GM18520 (cell line): Measurements from ENCODE around the gene FAM193A.
"Not testable (repeated sequence)": the region's sequence is repeated elsewhere in the genome, so short reads cannot be mapped to it uniquely, and the experiment has no call there.

Experiments used
- ATAC-seq: cut with Tn5 transposase; IDR thresholded peaks from one replicate; pipeline ENCODE4 v1.9.1; 2021; ENCODE audit not compliant: unreplicated experiment

Gene FAM193A

DNA sequence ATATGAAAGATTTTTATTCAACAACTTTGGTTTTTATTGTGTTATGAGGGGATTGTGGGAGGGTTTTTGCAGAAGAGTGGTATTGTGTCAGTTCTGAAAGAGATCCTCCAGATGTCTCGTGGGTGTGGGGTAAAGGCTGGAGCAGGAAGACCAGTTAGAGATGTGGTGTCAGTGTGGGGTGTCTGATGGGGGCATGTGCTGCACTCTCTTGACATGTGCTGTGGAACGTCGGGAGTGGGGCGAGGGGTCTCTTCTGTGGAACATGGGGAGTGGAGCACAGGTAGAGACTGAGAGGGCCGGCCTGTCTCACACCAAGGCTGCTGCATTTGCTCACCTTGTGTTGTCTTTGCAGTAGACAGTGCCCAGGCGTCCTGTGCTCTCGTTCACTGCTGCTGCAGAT is 37.6 kb downstream of the FAM193A start:
- no peak for ATAC-seq

DNA sequence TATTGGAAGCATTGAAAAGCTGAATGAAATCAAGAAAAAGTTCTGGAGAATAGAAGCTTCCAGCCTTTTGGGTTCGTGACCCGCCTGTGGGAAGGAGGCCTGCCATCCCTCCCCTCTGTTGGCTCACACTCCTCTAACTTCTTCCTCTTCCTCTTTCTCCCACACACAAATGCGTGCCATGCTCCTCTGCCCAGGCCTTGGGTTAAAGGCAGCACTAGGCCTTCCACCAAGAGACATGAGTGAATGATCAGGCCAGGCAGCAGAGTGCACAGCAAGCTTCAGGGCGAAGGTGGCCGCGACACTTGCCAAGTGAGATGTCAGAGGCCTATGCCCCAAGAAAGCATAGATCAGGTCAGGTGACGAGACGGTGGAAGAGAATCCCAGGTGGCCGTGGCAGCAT is 38.4 kb downstream of the FAM193A start:
- ATAC-seq: no peak

DNA sequence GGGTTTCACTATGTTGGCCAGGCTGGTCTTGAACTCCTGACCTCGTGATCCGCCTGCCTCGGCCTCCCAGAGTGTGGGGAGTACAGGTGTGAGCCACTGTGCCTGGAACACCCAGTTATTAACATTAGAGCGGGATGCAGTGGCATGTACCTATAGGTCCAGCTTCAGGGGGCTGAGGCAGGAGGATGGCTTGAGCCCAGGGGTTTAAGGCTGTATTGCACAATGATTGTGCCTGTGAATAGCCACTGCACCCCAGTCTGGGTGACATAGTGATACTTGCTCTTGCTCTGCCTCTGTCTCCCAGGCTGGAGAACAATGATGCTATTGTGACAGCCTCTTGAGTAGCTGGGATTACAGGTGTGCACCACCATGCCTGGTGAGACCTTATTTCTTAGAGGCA is 39.8 kb downstream of the FAM193A start:
- no peak for ATAC-seq

DNA sequence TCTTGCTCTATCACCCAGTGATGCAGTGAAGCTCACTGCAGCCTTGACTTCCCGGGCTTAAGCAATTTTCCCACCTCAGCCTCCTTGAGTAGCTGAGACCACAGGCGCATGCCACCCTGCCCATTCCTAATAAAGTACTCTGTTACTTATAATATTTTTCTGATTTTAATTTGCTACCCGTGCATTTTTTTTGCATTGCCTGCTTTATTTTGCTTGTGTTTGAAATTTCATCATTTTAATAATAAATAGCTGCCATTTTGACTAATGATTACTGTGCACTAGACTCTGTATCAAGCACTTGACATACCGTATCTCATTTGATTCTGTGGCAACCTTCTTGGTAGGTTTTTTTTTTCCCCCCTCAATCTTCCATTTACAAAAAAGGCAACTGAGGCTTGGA is 41.7 kb downstream of the FAM193A start:
- ATAC-seq: no peak

DNA sequence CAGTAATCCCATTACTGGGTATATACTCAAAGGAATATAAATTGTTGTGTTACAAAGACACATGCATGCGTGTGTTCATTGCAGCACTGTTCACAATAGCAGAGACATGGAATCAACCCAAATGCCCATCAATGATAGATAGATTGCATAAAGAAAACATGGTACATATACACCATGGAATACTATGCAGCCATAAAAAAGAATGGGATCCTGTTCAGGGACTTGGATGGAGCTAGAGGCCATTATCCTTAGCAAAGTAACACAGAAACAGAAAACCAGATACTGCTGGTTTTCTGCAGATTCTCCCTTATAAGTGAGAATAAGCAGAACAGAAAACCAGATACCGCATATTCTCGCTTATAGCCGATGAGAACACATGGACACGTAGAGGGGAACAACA is 43.5 kb downstream of the FAM193A start:
- ATAC-seq: no peak

DNA sequence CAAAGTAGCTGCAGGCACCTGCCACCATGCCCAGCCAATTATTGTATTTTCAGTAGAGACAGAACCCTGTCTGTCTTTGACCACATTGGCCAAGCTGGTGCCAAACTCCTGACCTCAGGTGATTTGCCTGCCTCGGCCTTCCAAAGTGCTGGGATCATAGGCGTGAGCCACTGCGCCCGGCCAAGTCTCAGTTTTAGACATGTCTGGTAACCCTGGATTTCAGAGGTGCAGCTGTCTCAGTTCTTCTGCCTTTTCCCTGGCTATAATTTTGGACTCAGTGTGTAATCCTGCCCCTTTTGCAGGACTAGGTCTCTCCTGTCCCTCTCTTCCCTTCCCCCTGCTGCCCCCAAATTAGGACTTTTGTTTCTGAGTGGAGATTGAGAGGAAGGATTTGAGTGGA is 46.6 kb downstream of the FAM193A start:
- no peak for ATAC-seq

DNA sequence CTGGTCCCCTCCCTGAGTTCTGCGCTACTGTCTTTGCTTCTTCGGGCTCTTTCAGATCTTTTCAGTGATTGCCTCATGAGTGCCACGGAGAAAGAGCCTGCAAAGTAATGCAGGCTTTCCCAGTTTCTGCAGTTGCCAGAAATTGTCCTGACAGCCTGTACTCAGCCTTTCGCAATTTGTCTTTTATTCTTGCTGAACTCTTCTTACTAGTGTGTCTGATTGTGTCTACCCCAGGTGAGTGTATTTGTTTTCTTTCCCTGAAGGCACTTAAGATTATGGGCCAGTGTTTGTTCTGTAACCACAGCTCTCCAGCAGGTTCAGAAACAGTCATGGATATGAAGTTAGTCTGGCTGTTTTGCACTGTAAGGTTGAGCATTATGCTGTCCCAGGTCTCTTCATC is 47.1 kb downstream of the FAM193A start:
- ATAC-seq: no peak

DNA sequence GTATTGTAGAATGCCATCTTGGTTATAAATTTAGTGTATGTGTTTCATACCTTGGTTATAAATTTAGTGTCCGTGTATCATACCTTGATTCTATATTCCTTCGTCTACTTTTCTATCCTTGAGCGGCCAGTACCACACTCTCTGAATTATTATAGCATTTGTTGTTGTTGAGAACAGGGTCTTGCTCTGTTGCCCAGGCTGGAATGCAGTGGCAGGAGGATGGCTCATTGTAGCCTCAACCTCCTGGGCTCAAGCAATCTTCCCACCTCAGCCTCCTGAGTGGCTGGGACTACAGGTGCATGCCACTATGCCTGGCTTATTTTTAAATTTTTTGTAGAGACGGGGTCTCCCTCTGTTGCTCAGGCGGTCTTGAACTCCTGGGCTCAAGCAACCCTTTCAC is 50.1 kb downstream of the FAM193A start:
- no peak for ATAC-seq

DNA sequence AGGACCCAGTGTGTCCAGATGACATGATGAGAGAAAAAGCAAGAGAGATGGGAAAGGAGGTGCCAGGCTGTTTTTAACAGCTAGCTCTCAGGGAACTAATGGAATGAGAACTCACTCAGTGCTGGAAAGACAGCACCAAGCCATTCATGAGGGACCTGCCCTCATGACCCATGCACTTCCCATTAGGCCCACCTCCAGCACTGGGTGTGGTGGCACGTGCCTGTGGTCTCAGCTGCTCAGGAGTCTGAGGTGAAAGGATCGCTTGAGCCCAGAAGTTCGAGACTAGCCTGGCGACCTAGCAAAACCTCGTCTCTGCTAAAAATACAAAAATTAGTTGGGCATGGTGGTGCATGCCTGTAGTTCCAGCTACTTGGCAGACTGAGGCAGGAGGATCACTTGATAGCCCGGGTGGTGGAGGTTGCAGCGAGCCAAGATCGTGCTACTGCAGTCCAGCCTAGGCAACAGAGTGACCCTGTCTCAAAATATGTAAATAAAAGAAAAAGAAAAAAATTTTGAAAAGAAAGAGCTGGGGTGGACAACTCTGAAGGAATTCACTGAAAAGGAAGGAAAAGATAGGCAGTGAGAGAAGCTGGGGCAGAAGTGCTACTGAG is 50.9 kb downstream of the FAM193A start:
- no peak for ATAC-seq

DNA sequence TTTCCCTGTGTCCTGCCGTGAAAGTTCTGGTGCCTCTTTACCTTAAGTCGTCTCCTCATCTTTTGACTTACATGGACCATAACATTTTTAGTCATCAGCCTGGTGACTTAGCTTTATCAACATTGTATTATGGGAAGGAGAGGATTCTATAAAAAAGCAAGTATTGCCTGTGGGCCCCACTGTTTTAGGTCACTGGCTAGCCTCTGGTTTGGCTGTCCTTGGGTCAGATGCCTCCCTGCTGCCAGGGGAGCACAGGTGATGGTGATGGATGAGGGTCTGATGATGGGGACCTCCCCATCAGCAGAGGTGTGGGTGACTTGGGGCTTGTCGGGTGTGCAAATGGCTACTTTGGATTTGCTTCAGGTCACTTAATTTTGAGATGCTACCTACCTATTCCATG is 51.8 kb downstream of the FAM193A start:
- ATAC-seq: no peak

DNA sequence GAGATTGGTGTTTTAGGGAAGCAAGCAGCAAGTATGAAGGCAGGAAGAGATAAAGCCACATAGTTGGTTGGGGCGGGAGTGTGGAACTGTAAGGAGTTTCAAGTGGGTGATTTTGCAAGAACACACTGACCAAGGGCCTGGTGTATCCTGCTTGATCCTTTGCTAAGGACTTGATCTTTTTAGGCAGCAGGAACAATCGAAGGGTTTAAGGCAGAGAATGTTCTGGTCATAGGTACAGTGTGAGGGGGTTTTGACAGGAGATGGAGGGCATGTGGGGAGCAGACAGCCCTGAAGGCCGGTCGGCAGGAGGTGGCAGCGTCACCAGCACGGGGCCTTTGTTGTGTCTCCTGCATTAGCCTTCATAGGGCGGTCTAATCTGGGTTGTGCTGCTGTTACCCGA is 54.7 kb downstream of the FAM193A start:
- no peak for ATAC-seq

DNA sequence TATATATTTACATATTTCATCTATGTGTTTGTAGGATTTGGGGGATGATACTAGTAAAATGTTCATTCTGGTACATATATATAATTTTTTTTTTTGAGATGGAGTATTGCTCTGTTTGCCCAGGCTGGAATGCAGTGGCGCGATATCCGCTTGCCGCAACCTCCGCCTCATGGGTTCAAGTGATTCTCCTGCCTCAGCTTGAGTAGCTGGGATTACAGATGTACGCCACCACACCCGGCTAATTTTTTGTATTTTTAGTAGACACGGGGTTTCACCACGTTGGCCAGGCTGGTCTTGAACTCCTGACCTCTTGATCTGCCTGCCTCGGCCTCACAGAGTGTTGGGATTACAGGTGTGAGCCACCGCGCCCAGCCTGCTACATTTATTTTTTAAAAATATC is 55.6 kb downstream of the FAM193A start:
- ATAC-seq: not testable (repeated sequence)

DNA sequence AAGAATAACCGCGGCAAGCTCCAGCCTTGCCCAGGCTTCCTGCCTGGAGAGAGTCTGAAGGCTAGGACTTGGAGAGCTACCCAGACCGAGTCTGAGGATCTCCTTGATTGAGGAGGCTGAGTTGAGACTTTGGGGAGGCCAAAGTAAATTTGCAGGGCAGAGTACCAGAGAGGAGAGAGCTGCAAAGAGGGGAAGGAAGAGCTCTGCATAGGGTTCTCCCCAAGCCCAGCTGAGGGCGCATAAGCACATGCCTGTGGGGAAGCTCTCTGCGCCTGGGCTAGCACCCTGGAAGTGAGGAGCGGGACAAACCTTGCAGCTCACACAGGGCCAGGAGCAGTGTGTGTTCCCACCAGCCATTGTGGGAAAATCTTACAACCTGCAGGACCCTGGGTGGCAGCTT is 56.1 kb downstream of the FAM193A start:
- no peak for ATAC-seq

DNA sequence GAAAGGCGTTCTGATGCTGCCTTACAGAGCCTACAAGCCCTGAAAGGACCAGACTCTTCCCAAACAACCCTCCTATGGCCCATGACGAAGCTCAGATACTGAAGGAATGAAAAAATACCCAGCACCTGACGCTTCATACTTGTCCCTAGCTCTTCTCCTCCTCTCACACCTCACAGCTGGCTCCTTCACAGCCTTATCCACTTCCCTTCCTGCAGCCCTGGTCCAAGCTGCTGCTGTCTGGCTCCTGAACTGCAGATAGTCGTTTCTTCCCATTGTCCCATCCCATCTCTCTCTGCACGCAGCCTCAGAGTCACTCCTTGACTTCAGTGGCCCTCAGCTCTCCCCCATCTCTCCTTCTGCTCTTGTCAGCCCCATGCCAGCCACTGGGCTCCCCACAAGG is 56.6 kb downstream of the FAM193A start:
- ATAC-seq: no peak

DNA sequence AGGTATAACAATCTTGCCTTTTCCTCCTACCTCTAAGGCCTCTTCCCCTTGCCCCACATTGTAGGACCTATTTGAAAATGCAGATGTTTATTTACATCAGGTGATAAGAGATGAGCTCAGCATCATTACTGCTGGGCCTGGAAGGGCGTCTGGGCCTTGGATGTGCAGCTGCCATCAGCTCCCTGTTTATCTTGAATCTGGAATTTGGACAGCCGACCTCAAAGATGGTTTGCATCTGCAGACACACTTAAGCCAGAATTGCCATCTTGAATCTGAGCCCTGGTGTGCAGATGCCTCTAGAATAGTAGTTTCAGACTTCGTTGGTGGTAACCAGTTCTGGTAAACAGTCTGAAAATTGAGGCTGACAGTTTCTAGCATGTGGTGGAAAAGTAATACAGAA is 59.0 kb downstream of the FAM193A start:
- no peak for ATAC-seq

DNA sequence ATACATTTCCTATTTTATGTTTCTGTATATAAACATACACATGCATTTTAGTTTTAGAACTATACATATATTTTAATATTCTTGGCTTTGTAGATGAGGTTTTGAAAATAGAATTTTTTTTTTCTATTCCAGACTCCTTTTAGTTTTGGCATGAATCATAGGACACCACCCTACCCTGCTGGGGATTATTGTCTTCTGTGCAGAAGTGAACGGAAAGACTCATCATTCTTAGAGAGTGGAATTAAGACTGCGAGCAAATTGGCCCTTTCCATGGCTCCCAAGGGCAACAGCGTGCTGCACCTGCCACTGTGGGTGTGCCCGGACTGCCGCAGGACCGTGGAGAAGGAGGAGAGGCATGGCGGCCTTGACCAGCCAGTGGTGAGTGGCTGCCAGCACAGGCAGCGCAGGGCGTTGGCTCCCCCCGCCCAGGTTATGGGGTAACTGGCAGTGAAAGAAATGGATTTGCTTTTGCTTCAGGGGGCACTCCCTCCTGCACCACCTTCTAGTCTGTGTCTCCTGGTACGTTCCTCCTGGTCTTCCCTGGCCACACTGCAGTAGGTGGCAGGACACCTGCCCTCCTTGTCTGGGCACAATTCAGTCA is 59.6 kb downstream of the FAM193A start:
- ATAC-seq: no peak

DNA sequence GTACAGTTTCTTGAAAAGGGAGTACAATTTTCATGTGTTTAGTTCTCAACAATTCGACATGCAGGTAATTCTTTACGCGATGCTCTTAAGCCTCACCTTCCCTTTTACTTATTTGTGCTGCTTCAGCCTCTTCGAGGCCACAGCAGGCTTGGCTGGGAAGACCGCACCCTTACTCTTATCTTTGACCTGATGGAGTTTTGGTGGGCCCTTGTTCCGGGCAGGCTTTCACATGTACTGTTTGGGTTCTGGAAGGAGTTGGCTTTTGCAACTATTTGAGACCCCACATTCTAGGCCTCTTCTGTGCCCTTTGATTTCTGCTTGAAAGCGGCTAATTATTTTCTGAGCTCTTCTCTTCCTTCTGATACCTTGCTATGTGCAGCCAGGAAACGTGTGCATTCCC is 60.2 kb downstream of the FAM193A start:
- ATAC-seq: no peak

DNA sequence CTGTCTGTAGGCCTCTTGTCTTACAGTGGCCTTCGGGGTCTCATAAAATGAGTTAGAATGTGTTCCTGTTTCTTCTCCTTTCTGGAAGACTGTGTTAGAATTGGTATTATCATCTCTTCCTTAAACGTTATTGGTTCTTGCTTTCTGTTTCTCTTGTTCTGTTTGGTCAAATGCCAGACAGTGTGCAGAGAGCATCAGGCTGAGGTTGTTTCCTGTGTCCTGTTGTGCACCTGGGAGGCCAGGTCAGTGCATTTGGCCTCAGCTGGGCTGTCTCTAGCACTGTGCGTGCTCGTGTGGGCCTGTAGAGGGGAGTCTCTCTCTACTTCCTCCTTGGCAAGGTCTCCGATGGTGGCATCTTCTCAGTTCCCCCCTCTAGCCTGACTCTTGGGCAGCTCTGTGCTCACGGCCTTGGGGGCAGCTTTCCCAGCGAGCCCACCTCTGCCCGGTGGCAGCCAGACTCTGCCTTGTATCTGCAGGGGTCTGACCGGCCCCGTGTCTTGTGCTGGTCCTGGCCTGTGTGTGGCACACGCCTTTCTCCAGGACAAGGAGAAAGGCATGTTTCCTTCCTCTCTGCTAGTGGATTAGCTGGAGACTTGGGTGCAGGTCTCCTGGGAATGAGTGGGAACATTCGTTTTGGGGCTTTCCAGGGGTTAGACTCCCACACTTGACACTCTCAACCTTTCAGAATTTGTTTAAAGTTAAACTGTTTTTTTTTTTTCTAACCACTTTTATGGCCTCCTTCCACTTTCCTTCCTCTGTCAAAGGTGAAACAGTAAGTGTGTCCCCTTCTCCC is 62.3 kb downstream of the FAM193A start:
- peak; percentile 72 for ATAC-seq

DNA sequence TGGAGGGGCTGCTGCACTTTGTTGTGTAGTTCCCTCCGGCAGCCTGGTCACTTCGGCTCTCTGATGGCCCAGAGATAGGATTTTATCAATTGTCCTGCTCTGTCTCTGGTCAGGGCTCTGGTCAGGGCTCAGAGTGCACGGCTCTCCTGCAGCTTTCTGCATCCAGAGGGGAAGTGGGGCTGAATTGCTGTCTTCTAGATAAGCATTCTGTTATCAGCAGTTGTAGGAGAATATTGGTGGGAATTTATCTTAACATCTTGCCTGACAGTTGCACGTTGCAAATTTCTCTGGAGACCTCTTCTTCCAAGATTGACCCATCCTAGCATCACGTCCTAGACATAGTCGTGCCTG is 62.8 kb downstream of the FAM193A start:
- ATAC-seq: no peak

DNA sequence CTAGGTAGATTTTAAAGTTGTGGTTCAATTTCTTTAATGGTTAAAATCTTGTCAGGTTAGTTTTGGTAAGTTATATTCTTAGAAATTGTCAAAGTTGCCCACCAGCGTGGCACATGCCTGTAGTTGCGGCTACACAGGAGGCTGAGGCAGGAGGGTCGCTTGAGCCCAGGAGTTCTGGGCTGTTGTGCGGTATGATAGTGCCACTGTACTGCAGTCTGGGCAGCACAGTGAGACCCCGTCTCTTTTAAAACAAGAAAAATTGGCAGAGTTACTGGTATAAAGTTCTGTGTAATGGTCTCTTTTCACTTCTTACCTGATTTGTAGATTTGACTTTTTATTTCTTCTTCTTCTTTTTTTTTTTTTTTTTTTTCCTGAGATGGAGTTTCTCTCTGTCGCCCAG is 64.4 kb downstream of the FAM193A start:
- no peak for ATAC-seq

DNA sequence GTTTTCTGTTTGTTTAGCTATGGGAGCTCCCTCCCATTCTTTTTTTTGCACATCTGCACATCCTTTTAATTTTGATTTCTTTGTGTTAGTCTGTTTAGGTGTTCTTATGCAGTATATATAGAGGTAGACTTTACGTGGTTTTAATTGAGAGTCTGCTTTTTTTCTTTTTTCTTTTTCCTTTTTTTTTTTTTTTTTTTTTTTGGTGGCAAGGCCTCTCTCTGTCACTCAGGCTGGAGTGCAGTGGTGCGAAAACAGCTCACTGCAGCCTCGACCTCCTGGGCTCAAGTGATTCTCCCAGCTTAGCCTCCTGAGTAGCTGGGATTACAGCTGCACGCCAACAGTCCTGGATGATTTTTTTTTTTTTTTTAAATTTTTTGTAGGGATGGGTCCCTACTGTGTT is 68.2 kb downstream of the FAM193A start:
- no peak for ATAC-seq

DNA sequence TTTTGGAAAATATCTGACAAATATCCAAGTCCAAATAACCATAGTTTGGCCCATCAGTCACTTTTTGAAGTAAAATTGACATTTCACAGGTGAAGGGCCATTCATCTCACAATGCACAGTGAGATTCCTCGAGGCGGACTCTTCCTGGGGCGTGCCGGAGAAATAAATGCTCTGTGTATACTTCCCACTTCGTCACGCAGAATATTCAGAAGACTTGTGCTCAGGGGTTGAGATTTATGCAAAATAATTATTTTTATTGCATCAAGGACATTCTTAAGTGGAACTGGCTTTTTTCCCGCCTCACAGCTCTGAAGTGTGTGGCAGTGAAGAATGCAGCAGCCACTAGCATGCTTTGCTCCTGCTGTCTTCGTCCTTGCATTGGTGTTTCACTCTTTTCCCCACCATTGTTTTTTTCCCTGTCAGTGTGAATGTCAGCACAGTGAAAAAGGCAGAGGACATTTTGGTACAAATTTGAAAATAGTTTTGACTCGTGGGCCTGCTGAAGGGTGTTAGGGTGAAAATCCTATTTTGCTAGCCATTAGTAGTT is 70.6 kb downstream of the FAM193A start:
- no peak for ATAC-seq
